HepG2 (cell line): ENCODE data around the gene CD244. TPM values are rescaled to one million over a fixed set of nuclear protein-coding genes. Genes with fewer than 3 reads are reported as not detected.
"Not testable (repeated sequence)": the region's sequence is repeated elsewhere in the genome, so short reads cannot be mapped to it uniquely, and the experiment has no call there.

ENCODE experiments used
- ATAC-seq: fragments of 200-7000 bp; cut with Tn5 transposase; 3 replicates; pipeline ENCODE4 v1.9.1; 2020; ENCODE audit warnings: mild to moderate bottlenecking, moderate library complexity
- BruUV-seq: library from RNA; stranded (reverse); fragments of 400-500 nt; replicated peaks from 2 replicates; lab custom pipeline; 2021; lab: Mats Ljungman, UMichigan
- CTCF ChIA-PET: fragments of 300-600 bp; formaldehyde crosslinking; extraction: SDS; loops from one replicate; lab custom pipeline; 2021; ENCODE audit warnings: low total read pairs, inconsistent platforms, low intra/inter-chr PET ratio; lab: Yijun Ruan, JAX
- POLR2A ChIA-PET: fragments of 350-600 bp; sonication (Branson Sonifier 250); formaldehyde crosslinking; loops from one replicate; lab custom pipeline; 2020; ENCODE audit warnings: antibody characterized with exemption, inconsistent platforms; lab: Yijun Ruan, JAX
- DNase-seq: peaks from one replicate; pipeline ENCODE4 v3.0.0-alpha.2; 2015; ENCODE audit warnings: low spot score
- FAIRE-seq: peaks from 3 replicates; lab custom pipeline; 2011; peaks lifted over from hg19 to GRCh38; lab: Jason Lieb, UNC
- H2AFZ ChIP-seq: one replicate; pipeline ENCODE4 v1.6.1; 2011; ENCODE audit warnings: low read length, inconsistent platforms
- H3K27ac ChIP-seq: fragments of 300-600 bp; 3 replicates; pipeline ENCODE4 v1.8.0; 2011; ENCODE audit warnings: mixed run types, mild to moderate bottlenecking, mixed read lengths, low read length, inconsistent platforms; ENCODE audit not compliant: insufficient read depth; ENCODE audit errors: extremely low read length
- H3K27me3 ChIP-seq, 2 experiments: fragments of 200-600 bp in 1 of 2; 2 replicates in 1 of 2; 3 replicates in 1 of 2; pipeline versions ENCODE4 v1.6.0 to v1.8.0; 2011; ENCODE audit warnings: low read length in 2 of 2, mild to moderate bottlenecking in 2 of 2, moderate library complexity in 2 of 2, inconsistent platforms in 1 of 2; ENCODE audit not compliant: insufficient read depth in 2 of 2, control insufficient read depth in 1 of 2
- H3K36me3 ChIP-seq, 2 experiments: fragments of 200-600 bp in 1 of 2; replicated peaks in 1 of 2; 2 replicates in 1 of 2; 3 replicates in 1 of 2; pipeline versions ENCODE4 v1.5.1 to v1.8.0; 2011; ENCODE audit warnings: low read length in 2 of 2, inconsistent platforms in 1 of 2; ENCODE audit not compliant: insufficient read depth in 2 of 2, control insufficient read depth in 1 of 2
- H3K4me1 ChIP-seq: 2 replicates; pipeline ENCODE4 v1.5.1; 2012; ENCODE audit warnings: low read length, inconsistent platforms; ENCODE audit not compliant: insufficient read depth
- H3K4me2 ChIP-seq: 2 replicates; pipeline ENCODE4 v1.6.0; 2011; ENCODE audit warnings: low read depth, low read length, inconsistent platforms
- H3K4me3 ChIP-seq, 3 experiments: fragments of 200-600 bp in 1 of 3; sonication (generic), shearing (Covaris generic) in 1 of 3; replicated peaks in 1 of 3; 2 replicates each; pipeline ENCODE4 v1.5.1; 2011 to 2016; ENCODE audit warnings: low read length in 3 of 3, inconsistent platforms in 2 of 3, low read depth in 2 of 3, mild to moderate bottlenecking in 2 of 3, control low read depth in 1 of 3, mixed read lengths in 1 of 3; ENCODE audit not compliant: insufficient read depth in 1 of 3
- H3K79me2 ChIP-seq: one replicate; pipeline ENCODE4 v1.6.1; 2011; ENCODE audit warnings: low read length, inconsistent platforms; ENCODE audit not compliant: insufficient read depth
- H3K9ac ChIP-seq: 2 replicates; pipeline ENCODE4 v1.6.0; 2011; ENCODE audit warnings: mild to moderate bottlenecking, low read depth, low read length, inconsistent platforms; ENCODE audit not compliant: insufficient read depth
- H3K9me3 ChIP-seq: 2 replicates; pipeline ENCODE4 v1.5.1; 2012; ENCODE audit warnings: mild to moderate bottlenecking, low read length
- H4K20me1 ChIP-seq: 2 replicates; pipeline ENCODE4 v1.6.0; 2011; ENCODE audit warnings: inconsistent platforms, mild to moderate bottlenecking, low read length, moderate library complexity; ENCODE audit not compliant: insufficient read depth
- EZH2 ChIP-seq: conservative IDR thresholded peaks from 2 replicates; pipeline ENCODE4 v1.6.1; 2012; ENCODE audit warnings: mild to moderate bottlenecking, low read depth, low read length, moderate library complexity
- FOXK2 ChIP-seq: fragments of 450-650 bp; IDR thresholded peaks from 2 replicates; pipeline ENCODE4 v1.6.1; 2016
- HES4 ChIP-seq: sonication (generic); formaldehyde crosslinking; IDR thresholded peaks from 2 replicates; pipeline ENCODE4 v1.9.0; 2021; ENCODE audit warnings: mild to moderate bottlenecking, missing genetic modification reagents, borderline replicate concordance
- HNRNPUL1 ChIP-seq: fragments of 200-400 bp; formaldehyde crosslinking; IDR thresholded peaks from 2 replicates; pipeline ENCODE4 v1.6.1; 2017; ENCODE audit warnings: low read depth, mild to moderate bottlenecking, low read length, moderate library complexity
- KDM6A ChIP-seq: IDR thresholded peaks from 2 replicates; pipeline ENCODE4 v1.6.1; 2016; ENCODE audit warnings: low read depth
- LCORL ChIP-seq, 2 experiments: fragments of 450-650 bp in 1 of 2; sonication (generic) in 1 of 2; formaldehyde crosslinking in 1 of 2; IDR thresholded peaks; 2 replicates each; pipeline versions ENCODE4 v1.5.0 to v1.6.1; 2017 to 2020; ENCODE audit warnings: antibody characterized with exemption in 1 of 2, missing genetic modification reagents in 1 of 2
- MYC ChIP-seq: sonication (generic); formaldehyde crosslinking; IDR thresholded peaks from 2 replicates; pipeline ENCODE4 v1.9.0; 2021; ENCODE audit warnings: missing genetic modification reagents, borderline replicate concordance
- RARA ChIP-seq: IDR thresholded peaks from 2 replicates; pipeline ENCODE4 v1.6.1; 2016; ENCODE audit warnings: missing genetic modification reagents, missing compliant biosample characterization
- SMARCC2 ChIP-seq: fragments of 450-650 bp; IDR thresholded peaks from 2 replicates; pipeline ENCODE4 v1.6.1; 2017; ENCODE audit warnings: antibody characterized with exemption, mild to moderate bottlenecking
- ZNF20 ChIP-seq: sonication (generic); formaldehyde crosslinking; IDR thresholded peaks from 2 replicates; pipeline ENCODE4 v1.4.0; 2020; ENCODE audit warnings: mild to moderate bottlenecking, moderate library complexity, missing genetic modification reagents
- ZNF3 ChIP-seq: IDR thresholded peaks from 2 replicates; pipeline ENCODE4 v1.7.0; 2017; ENCODE audit warnings: inconsistent platforms
- ZNF691 ChIP-seq: sonication (generic); formaldehyde crosslinking; IDR thresholded peaks from 2 replicates; pipeline ENCODE4 v1.4.0; 2020; ENCODE audit warnings: missing genetic modification reagents, low read depth, mild to moderate bottlenecking, borderline replicate concordance
- WGBS: methylation state at CpG from one replicate; pipeline ENCODE4 v1.1.6; 2017; ENCODE audit warnings: low lambda C conversion rate; 5-methylcytosine and 5-hydroxymethylcytosine counted together
- in situ Hi-C: cut with HindIII; loops from 2 replicates; pipeline ENCODE4 v1.10.0; 2017; ENCODE audit warnings: low pct_unique_long_range_greater_than_20kb; ENCODE audit not compliant: extremely low pct_ligation_motif_present
- intact Hi-C: fragments of 100-400 bp; cut with micrococcal nuclease; formaldehyde crosslinking; loops from one replicate; pipeline ENCODE4 v1.10.0; 2022; ENCODE audit not compliant: unreplicated experiment
- polyA plus RNA-seq, 8 experiments: library from polyadenylated mRNA; depleted of rRNA in 3 of 8; stranded (reverse) in 7 of 8; unstranded in 1 of 8; fragments of >200 nt; fragmentation: Illumina TruSeq in 4 of 8; extraction: Trizol in 4 of 8; gene quantifications; 2 replicates each; pipeline versions ENCODE4 v1.2.1 to v1.2.3, GENCODE V29; 2011 to 2016; ENCODE audit warnings: low read depth in 4 of 8, missing spikeins in 1 of 8, mixed read lengths in 1 of 8; ENCODE audit not compliant: insufficient read depth in 1 of 8
- total RNA-seq, 5 experiments: library from RNA; depleted of rRNA; stranded (reverse); fragments of >200 nt; fragmentation: Illumina TruSeq; extraction: Trizol; gene quantifications; 2 replicates each; pipeline ENCODE4 v1.2.3, GENCODE V29; 2016; ENCODE audit warnings: low read depth in 1 of 5
- TF ChIP-seq, protein P1 (sequence below): sonication (generic); formaldehyde crosslinking; IDR thresholded peaks from 2 replicates; pipeline ENCODE4 v1.8.1; 2023; ENCODE audit warnings: missing genetic modification reagents, mild to moderate bottlenecking, borderline replicate concordance
- TF ChIP-seq, protein P2 (sequence below): sonication (generic); formaldehyde crosslinking; IDR thresholded peaks from 2 replicates; pipeline ENCODE4 v1.4.0; 2020; ENCODE audit warnings: missing genetic modification reagents

CD244 gene
- total and polyA plus RNA-seq, 2 of the 13 experiments (the other 11 are each of a cell fraction or from before 2014, with no cell fraction given) = 0.09 TPM; not detected in 1

GRCh38 chr1:160882582-160882981 lies 19.9 kb upstream of the CD244 start:
- POLR2A ChIA-PET = no interaction called here
- ATAC-seq = no peak

GRCh38 chr1:160881264-160881663 lies 18.6 kb upstream of the CD244 start:
- H2AFZ ChIP-seq, FAIRE-seq, POLR2A ChIA-PET, H3K27ac ChIP-seq, H3K4me2 ChIP-seq, intact Hi-C loops, H3K36me3 ChIP-seq, H3K9me3 ChIP-seq, H3K4me3 ChIP-seq, DNase-seq, H4K20me1 ChIP-seq, H3K9ac ChIP-seq, ATAC-seq, H3K79me2 ChIP-seq, H3K27me3 ChIP-seq, BruUV-seq, CTCF ChIA-PET, H3K4me1 ChIP-seq: not testable (repeated sequence)
- in situ Hi-C loops = loop anchor here (10.0 kb wide), 1 partner anchor 46 kb away; no protein-coding TSS in a partner anchor
- WGBS = 53% methylated on average over 7 of the region's 7 CpGs

More at GRCh38 chr1:160882582-160882981, 19.9 kb upstream of the CD244 start:
- Histone ChIP-seq H3K79me2 (no peaks in the 10 kb centered on the region), H3K27ac (no peak overlapping the region), H3K4me3 (no peak overlapping the region), H2AFZ (no peak overlapping the region), H3K36me3 (no peaks in the 10 kb centered on the region), H3K27me3 (no peaks in the 10 kb centered on the region; a peak in 2 of 5 replicates), H3K9me3 (no peaks in the 10 kb centered on the region), H3K4me2 (no peak overlapping the region), H3K4me1 (no peaks in the 10 kb centered on the region), H3K9ac (no peak overlapping the region), H4K20me1 (no peaks in the 10 kb centered on the region)
- no peak for TF ChIP-seq ZNF3
- TF ChIP-seq RARA (CRISPR knock-in tag) = no peak
- TF ChIP-seq EZH2 = no peak
- TF ChIP-seq, protein P1, sequence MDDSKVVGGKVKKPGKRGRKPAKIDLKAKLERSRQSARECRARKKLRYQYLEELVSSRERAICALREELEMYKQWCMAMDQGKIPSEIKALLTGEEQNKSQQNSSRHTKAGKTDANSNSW = no peak
- TF ChIP-seq, protein P2, sequence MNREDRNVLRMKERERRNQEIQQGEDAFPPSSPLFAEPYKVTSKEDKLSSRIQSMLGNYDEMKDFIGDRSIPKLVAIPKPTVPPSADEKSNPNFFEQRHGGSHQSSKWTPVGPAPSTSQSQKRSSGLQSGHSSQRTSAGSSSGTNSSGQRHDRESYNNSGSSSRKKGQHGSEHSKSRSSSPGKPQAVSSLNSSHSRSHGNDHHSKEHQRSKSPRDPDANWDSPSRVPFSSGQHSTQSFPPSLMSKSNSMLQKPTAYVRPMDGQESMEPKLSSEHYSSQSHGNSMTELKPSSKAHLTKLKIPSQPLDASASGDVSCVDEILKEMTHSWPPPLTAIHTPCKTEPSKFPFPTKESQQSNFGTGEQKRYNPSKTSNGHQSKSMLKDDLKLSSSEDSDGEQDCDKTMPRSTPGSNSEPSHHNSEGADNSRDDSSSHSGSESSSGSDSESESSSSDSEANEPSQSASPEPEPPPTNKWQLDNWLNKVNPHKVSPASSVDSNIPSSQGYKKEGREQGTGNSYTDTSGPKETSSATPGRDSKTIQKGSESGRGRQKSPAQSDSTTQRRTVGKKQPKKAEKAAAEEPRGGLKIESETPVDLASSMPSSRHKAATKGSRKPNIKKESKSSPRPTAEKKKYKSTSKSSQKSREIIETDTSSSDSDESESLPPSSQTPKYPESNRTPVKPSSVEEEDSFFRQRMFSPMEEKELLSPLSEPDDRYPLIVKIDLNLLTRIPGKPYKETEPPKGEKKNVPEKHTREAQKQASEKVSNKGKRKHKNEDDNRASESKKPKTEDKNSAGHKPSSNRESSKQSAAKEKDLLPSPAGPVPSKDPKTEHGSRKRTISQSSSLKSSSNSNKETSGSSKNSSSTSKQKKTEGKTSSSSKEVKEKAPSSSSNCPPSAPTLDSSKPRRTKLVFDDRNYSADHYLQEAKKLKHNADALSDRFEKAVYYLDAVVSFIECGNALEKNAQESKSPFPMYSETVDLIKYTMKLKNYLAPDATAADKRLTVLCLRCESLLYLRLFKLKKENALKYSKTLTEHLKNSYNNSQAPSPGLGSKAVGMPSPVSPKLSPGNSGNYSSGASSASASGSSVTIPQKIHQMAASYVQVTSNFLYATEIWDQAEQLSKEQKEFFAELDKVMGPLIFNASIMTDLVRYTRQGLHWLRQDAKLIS (CRISPR knock-in tag) = no peak
- no peak for TF ChIP-seq HES4 (CRISPR knock-in tag)
- no peak for TF ChIP-seq KDM6A (CRISPR knock-in tag)
- TF ChIP-seq ZNF20 (CRISPR knock-in tag) = no peak
- no peak for TF ChIP-seq FOXK2
- TF ChIP-seq SMARCC2 = no peak
- TF ChIP-seq HNRNPUL1 = no peak
- TF ChIP-seq LCORL (IDR thresholded peaks at IDR 0.05) = no peak
- TF ChIP-seq LCORL (CRISPR knock-in tag; IDR thresholded peaks at IDR 0.05) = no peak
- TF ChIP-seq ZNF691 (CRISPR knock-in tag) = no peak
- no peak for TF ChIP-seq MYC (CRISPR knock-in tag)
- DNase-seq (no peak), FAIRE-seq (no peak)
- CTCF ChIA-PET = no interaction called here
- intact Hi-C loops = no loop called here
- no TSS peak for BruUV-seq
- in situ Hi-C loops = loop anchor here (10.0 kb wide), 1 partner anchor 48 kb away; no protein-coding TSS in a partner anchor
- 36% methylated on average over 1 of the region's 1 CpG for WGBS
